Neuron (in vitro differentiated cells): ENCODE results near the gene ZFP36L1.

ENCODE experiments used
- H2AFZ ChIP-seq: one replicate; pipeline ENCODE4 v1.6.1; 2013; ENCODE audit warnings: low read depth, mild to moderate bottlenecking, inconsistent platforms, low read length, moderate library complexity
- H3K27me3 ChIP-seq: one replicate; pipeline ENCODE4 v1.6.1; 2013; ENCODE audit warnings: low read length; ENCODE audit not compliant: insufficient read depth
- H3K36me3 ChIP-seq: one replicate; pipeline ENCODE4 v1.6.1; 2013; ENCODE audit warnings: low read length; ENCODE audit not compliant: insufficient read depth
- H3K4me1 ChIP-seq: one replicate; pipeline ENCODE4 v1.6.1; 2013; ENCODE audit warnings: low read length; ENCODE audit not compliant: insufficient read depth
- H3K4me3 ChIP-seq: 2 replicates; pipeline ENCODE4 v1.5.1; 2013; ENCODE audit warnings: mild to moderate bottlenecking, low read length, moderate library complexity
- H3K9me3 ChIP-seq: one replicate; pipeline ENCODE4 v1.6.1; 2013; ENCODE audit warnings: low read length

The ZFP36L1 gene

DNA sequence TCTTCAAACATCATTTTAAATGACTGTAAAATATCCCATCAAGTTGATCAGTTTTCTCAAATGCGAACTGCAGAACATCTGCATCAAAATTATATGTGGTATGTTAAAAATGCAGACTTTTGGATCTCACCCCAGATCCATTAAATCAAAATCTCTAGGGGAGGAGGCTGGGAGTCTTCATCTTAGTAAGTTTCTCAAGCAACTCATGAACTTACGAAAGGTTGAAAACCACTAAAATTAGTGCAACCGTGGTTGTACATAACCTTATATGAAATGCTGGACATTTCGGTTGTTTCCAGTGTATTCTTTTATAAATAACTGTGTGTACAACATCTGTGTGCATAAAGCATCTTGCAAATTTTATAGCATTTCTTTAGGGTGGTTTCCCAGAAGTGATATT lies 39.2 kb downstream of the ZFP36L1 start:
- Histone ChIP-seq H3K36me3 (no peaks in the 10 kb centered on the region), H3K9me3 (no peaks in the 10 kb centered on the region), H2AFZ (no peak overlapping the region), H3K4me3 (no peak overlapping the region), H3K4me1 (no peaks in the 10 kb centered on the region), H3K27me3 (no peaks in the 10 kb centered on the region)

DNA sequence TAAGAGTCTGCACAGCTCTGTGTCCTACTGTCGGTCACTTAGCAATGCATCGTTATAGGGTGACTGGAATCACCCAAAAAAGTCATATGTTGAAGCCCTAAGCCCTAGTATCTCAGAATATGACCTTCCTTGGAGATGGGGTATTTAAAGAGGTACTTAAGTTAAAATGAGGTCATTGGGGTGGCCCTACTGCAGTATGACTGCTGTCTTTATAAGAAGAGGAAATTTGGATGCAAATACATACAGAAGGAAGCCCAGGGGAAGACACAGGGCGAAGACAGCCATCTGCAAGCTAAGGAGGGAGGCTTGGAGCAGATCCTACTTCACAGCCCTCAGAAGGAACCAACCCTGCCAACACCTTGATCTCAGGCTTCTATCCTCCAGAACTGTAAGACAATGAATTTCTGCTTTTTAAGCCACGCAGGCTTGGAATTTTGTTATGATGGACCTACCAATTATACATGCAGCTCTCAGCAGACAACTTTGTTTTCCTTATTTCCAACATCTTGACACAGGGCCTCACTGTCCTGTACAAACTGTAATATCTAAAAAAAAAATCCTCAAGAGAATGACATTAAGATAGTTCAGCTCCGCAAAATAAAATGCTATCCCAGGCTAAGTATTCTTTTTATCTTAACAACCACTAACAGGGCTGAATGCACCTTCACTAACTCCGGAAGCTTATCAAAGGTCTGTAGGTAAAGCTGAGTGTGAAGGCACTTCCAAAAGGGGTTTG lies 40.4 kb downstream of the ZFP36L1 start:
- Histone ChIP-seq H3K9me3 (no peaks in the 10 kb centered on the region), H3K36me3 (no peaks in the 10 kb centered on the region), H2AFZ (no peak overlapping the region), H3K4me1 (no peaks in the 10 kb centered on the region), H3K27me3 (no peaks in the 10 kb centered on the region), H3K4me3 (no peak overlapping the region)

DNA sequence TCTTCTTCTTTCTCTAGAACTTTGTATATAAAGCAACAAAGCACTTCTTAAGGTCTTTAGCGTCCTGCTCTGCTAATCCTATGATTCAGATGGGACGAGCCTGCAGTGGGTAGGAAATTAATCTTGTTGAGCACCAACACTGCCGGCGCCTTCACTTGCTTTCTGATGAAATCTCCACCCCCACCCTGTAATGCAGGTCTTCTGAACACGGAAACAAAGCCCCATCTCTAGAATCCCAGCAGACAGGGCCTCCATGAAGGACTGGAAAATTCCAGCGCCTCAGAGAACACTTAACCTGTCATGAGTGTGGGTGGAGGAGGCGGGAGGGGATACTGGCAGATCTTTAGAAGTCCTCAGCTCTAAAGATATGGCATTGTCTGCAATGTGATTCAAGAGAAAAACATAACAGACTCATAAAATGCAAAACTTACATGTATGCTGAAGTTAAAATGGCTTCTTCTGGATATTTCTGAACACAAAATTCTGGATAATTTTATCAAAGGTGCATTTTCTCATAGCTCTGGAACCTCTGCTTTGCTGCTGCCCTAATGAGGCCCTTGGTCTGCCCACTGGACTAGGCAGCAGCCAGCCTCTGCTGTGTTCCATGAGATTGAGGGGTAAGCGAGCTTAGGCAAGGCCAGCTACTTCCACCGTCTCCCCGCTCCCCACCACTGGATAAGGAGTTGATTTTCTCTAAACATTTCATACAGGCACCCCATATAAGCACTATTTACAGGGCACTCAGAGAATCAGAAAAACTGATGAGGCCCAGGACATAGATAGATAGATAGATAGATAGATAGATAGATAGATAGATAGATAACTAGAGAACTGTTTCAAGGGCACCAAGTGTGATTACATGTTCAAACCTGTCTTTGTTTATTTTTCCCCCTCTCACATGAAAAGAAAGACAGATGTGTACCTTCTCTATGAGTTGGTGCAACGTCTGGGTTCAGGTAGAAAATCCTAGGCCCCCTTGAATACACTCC lies 43.1 kb downstream of the ZFP36L1 start:
- Histone ChIP-seq H3K27me3 (no peaks in the 10 kb centered on the region), H2AFZ (no peak overlapping the region), H3K36me3 (no peaks in the 10 kb centered on the region), H3K4me1 (no peaks in the 10 kb centered on the region), H3K9me3 (no peaks in the 10 kb centered on the region), H3K4me3 (no peak overlapping the region)

DNA sequence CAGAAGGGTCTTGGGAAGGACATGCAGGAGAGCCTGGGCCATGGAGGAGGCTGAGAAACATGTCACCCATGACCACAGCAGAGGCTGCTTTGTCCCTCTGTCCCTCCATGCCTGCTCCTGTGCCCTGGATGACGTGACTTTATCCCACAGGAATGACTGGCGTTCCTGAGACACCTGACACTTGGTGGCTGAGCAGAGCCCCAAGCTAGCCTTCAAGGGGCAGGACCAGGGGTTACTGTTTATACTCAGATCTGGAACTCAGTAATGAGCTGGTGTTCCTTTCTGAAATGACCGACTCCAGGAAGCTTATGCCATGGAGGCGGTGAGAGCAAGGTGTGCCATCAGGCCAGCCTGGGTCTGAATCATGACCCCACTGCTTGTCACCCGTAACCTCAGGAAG lies 44.2 kb downstream of the ZFP36L1 start:
- Histone ChIP-seq H3K4me1 (no peaks in the 10 kb centered on the region), H3K36me3 (no peaks in the 10 kb centered on the region), H3K4me3 (no peak overlapping the region), H2AFZ (no peak overlapping the region), H3K27me3 (no peaks in the 10 kb centered on the region), H3K9me3 (no peaks in the 10 kb centered on the region)

DNA sequence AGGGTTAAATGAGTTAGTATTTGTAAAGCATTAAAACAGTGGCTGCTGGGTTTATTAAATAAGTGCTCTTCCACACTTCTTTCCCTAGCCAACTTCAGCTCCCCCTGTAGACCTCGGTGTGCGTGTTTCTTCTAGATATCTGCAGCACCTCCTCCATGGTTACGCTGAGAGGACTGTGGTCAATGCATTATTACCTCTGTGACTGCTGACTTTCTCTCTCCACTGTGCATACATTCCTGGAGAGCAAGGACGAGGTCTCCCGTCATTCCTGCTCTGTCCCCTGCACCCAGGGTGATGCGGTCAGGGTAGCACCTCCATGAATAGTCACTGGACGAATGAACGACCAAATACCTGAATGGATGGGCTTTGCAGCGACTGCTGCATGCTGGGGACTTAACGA lies 44.6 kb downstream of the ZFP36L1 start:
- Histone ChIP-seq H3K4me3 (no peak overlapping the region), H3K36me3 (no peaks in the 10 kb centered on the region), H3K27me3 (no peaks in the 10 kb centered on the region), H3K4me1 (no peaks in the 10 kb centered on the region), H2AFZ (no peak overlapping the region), H3K9me3 (no peaks in the 10 kb centered on the region)

DNA sequence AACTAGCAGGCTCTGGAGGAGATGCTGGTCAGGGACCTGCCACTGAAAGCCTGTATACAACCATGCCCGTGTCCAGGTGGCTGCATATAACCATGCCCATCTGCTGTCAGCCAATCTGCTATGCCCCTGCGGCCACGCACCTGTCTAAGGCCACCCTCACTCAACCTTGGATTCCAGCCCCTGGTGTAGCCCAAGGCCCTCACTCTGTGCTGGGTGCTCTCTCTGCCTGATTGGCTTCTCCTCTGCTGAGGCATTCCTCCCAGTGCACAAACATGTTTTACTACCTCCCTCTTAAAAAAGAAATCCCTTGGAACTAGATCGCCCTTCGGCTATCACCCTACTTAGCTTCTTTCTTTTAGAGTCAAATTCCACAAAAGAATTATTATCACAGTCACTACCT lies 45.5 kb downstream of the ZFP36L1 start:
- no peaks in the 10 kb centered on the region for H3K4me1 ChIP-seq
- H3K9me3 ChIP-seq: no peaks in the 10 kb centered on the region
- H3K27me3 ChIP-seq: no peaks in the 10 kb centered on the region
- H3K4me3 ChIP-seq: no peak overlapping the region
- H2AFZ ChIP-seq: no peak overlapping the region
- no peaks in the 10 kb centered on the region for H3K36me3 ChIP-seq

DNA sequence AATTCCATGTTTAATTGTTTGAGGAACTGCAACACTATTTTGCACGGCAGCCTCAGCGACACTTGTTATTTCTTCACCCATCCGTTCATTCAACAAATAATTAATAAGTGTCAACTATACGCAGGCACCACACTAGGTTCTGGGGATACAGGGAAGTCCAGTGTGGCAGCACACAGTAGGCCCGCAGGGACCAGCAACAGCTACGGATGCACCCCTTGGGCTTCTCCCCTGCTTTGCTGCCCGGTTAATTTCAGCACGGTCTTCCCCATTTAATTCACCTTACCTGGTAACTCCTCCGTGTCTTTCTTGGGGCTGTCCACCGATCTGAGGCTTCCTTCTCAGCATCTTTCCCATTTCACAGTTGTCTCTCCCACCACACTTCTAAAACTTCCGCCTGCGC lies 48.3 kb downstream of the ZFP36L1 start:
- H2AFZ ChIP-seq: no peak overlapping the region
- peaks cover 4% of the 10 kb centered on the region for H3K9me3 ChIP-seq
- H3K4me1 ChIP-seq: no peaks in the 10 kb centered on the region
- no peaks in the 10 kb centered on the region for H3K36me3 ChIP-seq
- H3K4me3 ChIP-seq: no peak overlapping the region
- no peaks in the 10 kb centered on the region for H3K27me3 ChIP-seq

DNA sequence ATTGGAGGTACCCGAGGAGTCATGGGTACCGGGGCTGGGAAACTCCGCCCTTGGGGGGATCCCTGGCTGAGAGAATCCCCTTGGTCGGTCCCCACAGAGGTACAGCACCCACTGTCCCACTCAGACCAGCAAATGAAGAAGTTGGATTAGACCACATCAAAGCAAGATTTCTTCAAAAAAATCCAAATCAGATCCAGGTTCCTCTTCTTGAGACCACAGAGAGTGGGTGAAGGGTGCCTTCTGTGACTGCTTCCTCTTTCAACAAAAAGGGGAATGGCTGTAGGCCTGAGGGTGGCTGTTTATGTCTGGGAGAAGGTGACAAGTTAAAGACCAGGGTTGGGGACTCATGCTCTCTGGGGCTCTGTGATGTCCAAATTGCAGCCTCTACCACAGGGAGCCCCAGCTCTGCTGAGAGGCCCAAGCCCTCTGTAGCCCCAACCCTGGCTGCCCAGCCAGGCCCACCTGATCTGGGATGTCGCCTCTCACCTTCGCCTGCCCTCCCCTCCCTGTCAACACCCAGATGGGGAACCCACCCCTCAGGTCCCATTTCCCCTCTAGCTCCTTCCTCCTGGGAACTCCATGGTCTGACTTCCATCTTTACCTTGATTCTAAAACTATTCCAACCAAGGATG lies 50.9 kb downstream of the ZFP36L1 start:
- H3K4me1 ChIP-seq: peaks cover 5% of the 10 kb centered on the region
- H3K36me3 ChIP-seq: no peaks in the 10 kb centered on the region
- H3K9me3 ChIP-seq: peaks cover 7% of the 10 kb centered on the region
- H3K27me3 ChIP-seq: no peaks in the 10 kb centered on the region
- no peak overlapping the region for H2AFZ ChIP-seq
- H3K4me3 ChIP-seq: no peak overlapping the region

DNA sequence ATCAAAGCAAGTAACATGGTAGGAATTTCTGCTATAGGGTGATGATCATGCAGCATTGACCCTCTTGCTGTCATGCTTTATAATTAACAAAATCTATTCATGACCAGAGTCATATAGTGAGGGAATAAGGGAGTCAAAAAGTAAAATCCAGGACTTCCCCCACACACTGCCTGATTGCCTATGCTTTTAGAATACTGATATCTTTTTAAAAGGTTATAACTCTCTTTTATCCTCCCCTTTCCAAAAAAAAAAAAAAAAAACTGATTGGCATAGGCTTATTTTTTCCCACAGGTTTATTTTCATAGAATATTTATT lies 51.4 kb downstream of the ZFP36L1 start:
- Histone ChIP-seq H3K4me3 (no peak overlapping the region), H2AFZ (no peak overlapping the region), H3K4me1 (peaks cover 10% of the 10 kb centered on the region), H3K27me3 (no peaks in the 10 kb centered on the region), H3K9me3 (peaks cover 7% of the 10 kb centered on the region), H3K36me3 (no peaks in the 10 kb centered on the region)

DNA sequence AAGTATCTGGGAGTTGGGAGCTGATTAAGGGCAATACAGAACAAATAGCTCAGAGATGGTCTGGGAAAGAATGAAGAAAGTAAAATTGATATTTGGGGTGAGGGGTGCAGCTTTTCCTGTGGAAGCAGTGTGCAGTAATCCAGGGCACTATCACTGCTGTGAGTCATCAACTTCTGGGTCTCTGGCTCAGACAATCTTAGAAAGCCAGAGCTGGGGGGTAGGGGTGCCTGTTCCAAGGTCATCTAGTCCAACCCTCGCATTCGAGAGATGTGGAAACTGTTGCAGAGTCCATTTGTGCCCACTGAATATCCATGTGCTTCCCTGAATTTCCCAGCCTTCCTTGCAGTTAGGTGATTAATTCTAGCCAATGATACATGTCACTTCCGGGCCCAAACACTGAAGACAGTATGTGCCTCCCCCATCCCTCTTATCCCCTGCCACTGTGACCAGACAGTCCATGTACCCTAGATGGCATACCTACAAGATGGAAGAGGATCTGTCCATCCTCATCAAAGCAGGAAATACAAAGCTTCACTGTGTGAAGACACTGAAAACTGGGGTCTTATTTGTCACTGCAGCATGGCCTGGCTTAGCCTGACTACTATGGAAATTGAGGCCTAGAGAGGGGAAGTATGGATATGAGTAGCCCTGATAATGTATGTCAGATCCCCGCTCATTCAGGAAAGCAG lies 51.9 kb downstream of the ZFP36L1 start:
- no peaks in the 10 kb centered on the region for H3K36me3 ChIP-seq
- H3K9me3 ChIP-seq: peaks cover 7% of the 10 kb centered on the region
- H3K4me1 ChIP-seq: peaks cover 15% of the 10 kb centered on the region
- H3K4me3 ChIP-seq: no peak overlapping the region
- H2AFZ ChIP-seq: no peak overlapping the region
- no peaks in the 10 kb centered on the region for H3K27me3 ChIP-seq

DNA sequence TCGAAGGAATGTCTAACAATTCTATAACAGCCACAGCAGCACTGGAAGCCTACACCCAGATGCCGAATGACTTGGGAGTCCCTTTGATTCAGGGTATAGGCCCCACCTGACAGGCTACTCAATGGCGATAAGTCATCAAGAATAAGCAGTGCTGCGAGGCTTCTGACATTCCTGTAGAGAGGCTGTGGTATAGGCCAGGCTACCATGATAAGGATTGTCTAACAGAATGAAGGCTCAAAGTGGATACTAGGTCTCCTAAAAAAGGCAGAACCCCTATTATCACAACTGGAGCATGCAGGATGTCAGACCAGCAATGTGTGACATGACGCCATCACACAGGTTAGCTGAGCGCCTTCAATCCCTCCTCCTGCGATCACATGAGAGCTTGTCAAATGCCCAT lies 53.2 kb downstream of the ZFP36L1 start:
- H3K4me3 ChIP-seq: no peak overlapping the region
- H3K4me1 ChIP-seq: peaks cover 16% of the 10 kb centered on the region
- no peaks in the 10 kb centered on the region for H3K36me3 ChIP-seq
- H3K27me3 ChIP-seq: no peaks in the 10 kb centered on the region
- H2AFZ ChIP-seq: no peak overlapping the region
- H3K9me3 ChIP-seq: peaks cover 7% of the 10 kb centered on the region

DNA sequence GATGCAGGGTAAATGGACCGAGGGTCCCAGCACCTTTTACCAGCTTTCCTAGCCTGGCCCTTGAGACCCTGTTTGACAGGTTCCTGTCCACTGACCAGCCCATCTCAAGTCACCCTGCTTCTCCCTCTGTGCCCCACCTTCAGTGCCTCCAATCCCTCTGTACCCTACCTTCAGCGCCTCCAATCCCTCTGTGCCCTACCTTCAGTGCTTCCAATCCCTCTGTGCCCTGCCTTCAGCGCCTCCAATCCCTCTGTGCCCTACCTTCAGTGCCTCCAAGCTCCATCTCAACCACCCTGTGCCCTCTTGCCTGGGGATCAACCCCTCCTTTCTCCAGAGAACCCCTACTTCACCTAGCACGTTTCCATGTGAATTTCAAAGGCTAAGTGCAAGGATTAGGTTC lies 54.3 kb downstream of the ZFP36L1 start:
- Histone ChIP-seq H3K36me3 (no peaks in the 10 kb centered on the region), H3K4me1 (peaks cover 22% of the 10 kb centered on the region), H3K27me3 (no peaks in the 10 kb centered on the region), H2AFZ (no peak overlapping the region), H3K4me3 (no peak overlapping the region), H3K9me3 (peaks cover 7% of the 10 kb centered on the region)
